ENCODE measurements around the gene PIK3AP1. TPM values are rescaled to one million over a fixed set of nuclear protein-coding genes. Genes with fewer than 3 reads are reported as not detected.

The PIK3AP1 gene
- total RNA-seq, 1 experiment from 2014 or later: 7.1 TPM

- intact Hi-C loops (cut with micrococcal nuclease): no loop called here
- no peak overlapping the region for H3K27ac ChIP-seq (ENCODE audit: low read depth, low read length)
- no peak overlapping the region for H2AFZ ChIP-seq (ENCODE audit: low read depth, low read length, poor library complexity, severe bottlenecking)
- DNase-seq (ENCODE audit: low read depth, low spot score): no peak
- H3K36me3 ChIP-seq (ENCODE audit: control insufficient read depth in 1 of 2, insufficient read depth in 2 of 2, low read length in 2 of 2): no peaks in the 10 kb centered on the region
- no peak overlapping the region for H3K4me2 ChIP-seq (ENCODE audit: low read length)
- H4K20me1 ChIP-seq (ENCODE audit: insufficient read depth): no peaks in the 10 kb centered on the region
- no peaks in the 10 kb centered on the region for H3K9me2 ChIP-seq (ENCODE audit: insufficient read depth)
- H3K27me3 ChIP-seq (ENCODE audit: insufficient read depth, low read length): no peaks in the 10 kb centered on the region
- no peak overlapping the region for H3K4me3 ChIP-seq (replicated peaks in 1 of 2; ENCODE audit: low read depth in 1 of 2, low read length in 2 of 2)
- RAD21 ChIA-PET (ENCODE audit: low non-redundant PET in 1 of 2, low total read pairs in 2 of 2, uncharacterized antibody in 2 of 2, unreplicated experiment in 2 of 2): no interaction called here
- POLR2A ChIA-PET: no interaction called here
- H3K4me1 ChIP-seq (ENCODE audit: control insufficient read depth in 1 of 2, insufficient read depth in 2 of 2, low read length in 2 of 2): 0 out of 4 replicates have a peak, but pooled peaks cover 0 to under 1% of the 10 kb centered on the region in 2 experiments
- no peaks in the 10 kb centered on the region for H3K79me2 ChIP-seq (ENCODE audit: insufficient read depth, low read length)
- ATAC-seq: no peak
- BruUV-seq (replicated peaks): no TSS peak
- no peaks in the 10 kb centered on the region for H3K9me3 ChIP-seq (ENCODE audit: control insufficient read depth in 1 of 2, insufficient read depth in 1 of 2, low read depth in 1 of 2, low read length in 2 of 2)
- TF ChIP-seq RAD21 (IDR thresholded peaks at IDR 0.05; ENCODE audit: low read depth): no peak
- H3K9ac ChIP-seq (ENCODE audit: low read length): no peak overlapping the region
- CTCF ChIA-PET: no interaction called here
Measured at GRCh38 chr10:96686514-96686913, 33.8 kb downstream of the PIK3AP1 start.

- no TSS peak for BruUV-seq (replicated peaks)
- CTCF ChIA-PET: no interaction called here
- Histone ChIP-seq H3K27ac (ENCODE audit: low read depth, low read length) (no peak overlapping the region), H3K9ac (ENCODE audit: low read length) (no peak overlapping the region), H3K36me3 (ENCODE audit: control insufficient read depth in 1 of 2, insufficient read depth in 2 of 2, low read length in 2 of 2) (no peaks in the 10 kb centered on the region), H3K9me3 (ENCODE audit: control insufficient read depth in 1 of 2, insufficient read depth in 1 of 2, low read depth in 1 of 2, low read length in 2 of 2) (no peaks in the 10 kb centered on the region), H3K4me3 (replicated peaks in 1 of 2; ENCODE audit: low read depth in 1 of 2, low read length in 2 of 2) (no peak overlapping the region), H2AFZ (ENCODE audit: low read depth, low read length, poor library complexity, severe bottlenecking) (no peak overlapping the region), H3K79me2 (ENCODE audit: insufficient read depth, low read length) (no peaks in the 10 kb centered on the region), H3K4me1 (ENCODE audit: control insufficient read depth in 1 of 2, insufficient read depth in 2 of 2, low read length in 2 of 2) (0 out of 4 replicates have a peak, but pooled peaks cover 0 to 3% of the 10 kb centered on the region in 2 experiments), H3K4me2 (ENCODE audit: low read length) (no peak overlapping the region), H3K27me3 (ENCODE audit: insufficient read depth, low read length) (no peaks in the 10 kb centered on the region), H3K9me2 (ENCODE audit: insufficient read depth) (no peaks in the 10 kb centered on the region), H4K20me1 (ENCODE audit: insufficient read depth) (no peaks in the 10 kb centered on the region)
- intact Hi-C loops (cut with micrococcal nuclease): no loop called here
- TF ChIP-seq SP1 (IDR thresholded peaks at IDR 0.05; ENCODE audit: low read depth) (no peak), CTCF (IDR thresholded peaks at IDR 0.05 in 2 of 3, conservative IDR thresholded peaks at IDR 0.05 in 1 of 3; ENCODE audit: borderline replicate concordance in 1 of 3, insufficient read depth in 1 of 3, low read depth in 2 of 3, low read length in 2 of 3) (no peak), RAD21 (IDR thresholded peaks at IDR 0.05; ENCODE audit: low read depth) (no peak), POLR2AphosphoS5 (IDR thresholded peaks at IDR 0.05; ENCODE audit: low read depth, low read length) (no peak), ZFX (IDR thresholded peaks at IDR 0.05) (no peak), FOSL1 (IDR thresholded peaks at IDR 0.05; ENCODE audit: low read depth) (no peak)
- RAD21 ChIA-PET (ENCODE audit: low non-redundant PET in 1 of 2, low total read pairs in 2 of 2, uncharacterized antibody in 2 of 2, unreplicated experiment in 2 of 2): no interaction called here
- ATAC-seq (no peak), DNase-seq (ENCODE audit: low read depth, low spot score) (no peak)
- POLR2A ChIA-PET: no interaction called here
Measured at GRCh38 chr10:96685306-96685705, 35.0 kb downstream of the PIK3AP1 start.

Measured in HCT116 (cell line).